ENCODE results near the gene ZNF664. TPM values are rescaled to one million over a fixed set of nuclear protein-coding genes. Genes with fewer than 3 reads are reported as not detected.

Gene ZNF664
- polyA plus RNA-seq, 1 donor from 2014 or later: 146 TPM

DNA sequence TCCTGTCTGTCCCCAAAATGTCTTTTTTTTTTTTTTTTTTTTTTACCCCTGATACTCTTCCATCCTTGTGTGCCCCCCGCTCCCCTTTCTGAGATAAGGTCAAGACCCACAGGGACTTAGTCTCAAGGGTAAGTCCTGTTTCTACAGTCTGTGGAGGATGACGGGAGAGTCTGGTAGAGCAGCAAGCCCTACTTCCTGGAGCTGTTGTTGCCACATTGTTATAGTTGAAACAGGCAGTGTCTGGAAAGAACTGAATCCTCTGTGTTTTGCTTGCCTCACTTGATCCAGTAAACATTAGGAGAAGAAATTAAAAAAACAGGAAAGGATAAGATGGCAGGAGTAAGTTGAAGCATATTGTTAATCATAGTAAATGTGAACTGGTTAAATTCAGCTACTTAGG is 45.5 kb downstream of the ZNF664 start:
- Histone ChIP-seq H3K27ac (ENCODE audit: low read length) (no peak overlapping the region), H3F3A (ENCODE audit: insufficient read depth, low read length, poor library complexity, severe bottlenecking) (no peaks in the 10 kb centered on the region), H3K27me3 (ENCODE audit: insufficient read depth, low read depth, low read length) (no peaks in the 10 kb centered on the region), H3K9ac (ENCODE audit: low read length) (no peak overlapping the region), H4K20me1 (ENCODE audit: insufficient read depth) (no peaks in the 10 kb centered on the region), H3K4me2 (ENCODE audit: low read length) (no peak overlapping the region), H3K9me2 (ENCODE audit: insufficient read depth, low read length) (no peaks in the 10 kb centered on the region), H3K36me3 (ENCODE audit: insufficient read depth, low read length) (peaks cover 3% of the 10 kb centered on the region), H2AFZ (ENCODE audit: low read depth, low read length) (no peak overlapping the region), H3K79me2 (replicated peaks; ENCODE audit: insufficient read depth, low read length) (no peaks in the 10 kb centered on the region), H3K9me3 (ENCODE audit: low read length) (no peaks in the 10 kb centered on the region), H3K4me3 (ENCODE audit: low read length) (no peak overlapping the region)
- TF ChIP-seq, protein P1, sequence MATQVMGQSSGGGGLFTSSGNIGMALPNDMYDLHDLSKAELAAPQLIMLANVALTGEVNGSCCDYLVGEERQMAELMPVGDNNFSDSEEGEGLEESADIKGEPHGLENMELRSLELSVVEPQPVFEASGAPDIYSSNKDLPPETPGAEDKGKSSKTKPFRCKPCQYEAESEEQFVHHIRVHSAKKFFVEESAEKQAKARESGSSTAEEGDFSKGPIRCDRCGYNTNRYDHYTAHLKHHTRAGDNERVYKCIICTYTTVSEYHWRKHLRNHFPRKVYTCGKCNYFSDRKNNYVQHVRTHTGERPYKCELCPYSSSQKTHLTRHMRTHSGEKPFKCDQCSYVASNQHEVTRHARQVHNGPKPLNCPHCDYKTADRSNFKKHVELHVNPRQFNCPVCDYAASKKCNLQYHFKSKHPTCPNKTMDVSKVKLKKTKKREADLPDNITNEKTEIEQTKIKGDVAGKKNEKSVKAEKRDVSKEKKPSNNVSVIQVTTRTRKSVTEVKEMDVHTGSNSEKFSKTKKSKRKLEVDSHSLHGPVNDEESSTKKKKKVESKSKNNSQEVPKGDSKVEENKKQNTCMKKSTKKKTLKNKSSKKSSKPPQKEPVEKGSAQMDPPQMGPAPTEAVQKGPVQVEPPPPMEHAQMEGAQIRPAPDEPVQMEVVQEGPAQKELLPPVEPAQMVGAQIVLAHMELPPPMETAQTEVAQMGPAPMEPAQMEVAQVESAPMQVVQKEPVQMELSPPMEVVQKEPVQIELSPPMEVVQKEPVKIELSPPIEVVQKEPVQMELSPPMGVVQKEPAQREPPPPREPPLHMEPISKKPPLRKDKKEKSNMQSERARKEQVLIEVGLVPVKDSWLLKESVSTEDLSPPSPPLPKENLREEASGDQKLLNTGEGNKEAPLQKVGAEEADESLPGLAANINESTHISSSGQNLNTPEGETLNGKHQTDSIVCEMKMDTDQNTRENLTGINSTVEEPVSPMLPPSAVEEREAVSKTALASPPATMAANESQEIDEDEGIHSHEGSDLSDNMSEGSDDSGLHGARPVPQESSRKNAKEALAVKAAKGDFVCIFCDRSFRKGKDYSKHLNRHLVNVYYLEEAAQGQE (IDR thresholded peaks at IDR 0.05; ENCODE audit: borderline replicate concordance): no peak
- TF ChIP-seq SMC3 (conservative IDR thresholded peaks at IDR 0.05; ENCODE audit: poor library complexity) (no peak), POLR2AphosphoS5 (IDR thresholded peaks at IDR 0.05) (no peak), TAF1 (IDR thresholded peaks at IDR 0.05; ENCODE audit: low read depth) (no peak), EP300 (conservative IDR thresholded peaks at IDR 0.05; ENCODE audit: poor library complexity, severe bottlenecking) (no peak), RAD21 (conservative IDR thresholded peaks at IDR 0.05) (no peak), EZH2 (IDR thresholded peaks at IDR 0.05; ENCODE audit: borderline replicate concordance, insufficient read depth, low read length, poor library complexity, severe bottlenecking) (no peak), MXI1 (conservative IDR thresholded peaks at IDR 0.05; ENCODE audit: poor library complexity, severe bottlenecking) (no peak)
- TF ChIP-seq, protein P2, sequence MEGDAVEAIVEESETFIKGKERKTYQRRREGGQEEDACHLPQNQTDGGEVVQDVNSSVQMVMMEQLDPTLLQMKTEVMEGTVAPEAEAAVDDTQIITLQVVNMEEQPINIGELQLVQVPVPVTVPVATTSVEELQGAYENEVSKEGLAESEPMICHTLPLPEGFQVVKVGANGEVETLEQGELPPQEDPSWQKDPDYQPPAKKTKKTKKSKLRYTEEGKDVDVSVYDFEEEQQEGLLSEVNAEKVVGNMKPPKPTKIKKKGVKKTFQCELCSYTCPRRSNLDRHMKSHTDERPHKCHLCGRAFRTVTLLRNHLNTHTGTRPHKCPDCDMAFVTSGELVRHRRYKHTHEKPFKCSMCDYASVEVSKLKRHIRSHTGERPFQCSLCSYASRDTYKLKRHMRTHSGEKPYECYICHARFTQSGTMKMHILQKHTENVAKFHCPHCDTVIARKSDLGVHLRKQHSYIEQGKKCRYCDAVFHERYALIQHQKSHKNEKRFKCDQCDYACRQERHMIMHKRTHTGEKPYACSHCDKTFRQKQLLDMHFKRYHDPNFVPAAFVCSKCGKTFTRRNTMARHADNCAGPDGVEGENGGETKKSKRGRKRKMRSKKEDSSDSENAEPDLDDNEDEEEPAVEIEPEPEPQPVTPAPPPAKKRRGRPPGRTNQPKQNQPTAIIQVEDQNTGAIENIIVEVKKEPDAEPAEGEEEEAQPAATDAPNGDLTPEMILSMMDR (IDR thresholded peaks at IDR 0.05; ENCODE audit: poor library complexity, severe bottlenecking): no peak

DNA sequence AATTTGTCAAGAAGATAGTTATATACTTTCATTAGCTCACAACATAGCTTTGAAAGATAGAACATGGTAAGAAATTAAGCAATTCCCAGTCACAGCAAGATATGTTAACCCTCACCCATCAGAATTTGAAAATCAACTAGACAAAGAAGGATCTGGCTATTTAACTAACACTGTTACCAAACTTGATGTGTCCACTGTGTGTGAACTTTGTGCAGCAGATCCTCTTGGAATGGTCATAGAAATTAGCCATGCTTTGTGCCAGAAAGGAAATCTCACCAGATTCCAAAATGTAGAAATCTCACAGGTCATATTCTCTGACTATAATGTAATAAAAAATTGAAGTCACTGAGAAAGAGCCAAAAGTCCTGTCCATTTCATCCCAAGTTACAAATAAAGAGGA is 46.1 kb downstream of the ZNF664 start:
- Histone ChIP-seq H3K27me3 (ENCODE audit: insufficient read depth, low read depth, low read length) (no peaks in the 10 kb centered on the region), H4K20me1 (ENCODE audit: insufficient read depth) (no peaks in the 10 kb centered on the region), H3K79me2 (replicated peaks; ENCODE audit: insufficient read depth, low read length) (no peaks in the 10 kb centered on the region), H3K4me2 (ENCODE audit: low read length) (no peak overlapping the region), H3K9me3 (ENCODE audit: low read length) (no peaks in the 10 kb centered on the region), H3K9ac (ENCODE audit: low read length) (no peak overlapping the region), H3K4me3 (ENCODE audit: low read length) (no peak overlapping the region), H2AFZ (ENCODE audit: low read depth, low read length) (no peak overlapping the region), H3F3A (ENCODE audit: insufficient read depth, low read length, poor library complexity, severe bottlenecking) (no peaks in the 10 kb centered on the region), H3K9me2 (ENCODE audit: insufficient read depth, low read length) (no peaks in the 10 kb centered on the region), H3K27ac (ENCODE audit: low read length) (no peak overlapping the region), H3K36me3 (ENCODE audit: insufficient read depth, low read length) (peaks cover 3% of the 10 kb centered on the region)
- TF ChIP-seq EZH2 (IDR thresholded peaks at IDR 0.05; ENCODE audit: borderline replicate concordance, insufficient read depth, low read length, poor library complexity, severe bottlenecking) (no peak), EP300 (conservative IDR thresholded peaks at IDR 0.05; ENCODE audit: poor library complexity, severe bottlenecking) (no peak), POLR2AphosphoS5 (IDR thresholded peaks at IDR 0.05) (no peak), MXI1 (conservative IDR thresholded peaks at IDR 0.05; ENCODE audit: poor library complexity, severe bottlenecking) (no peak), SMC3 (conservative IDR thresholded peaks at IDR 0.05; ENCODE audit: poor library complexity) (no peak), RAD21 (conservative IDR thresholded peaks at IDR 0.05) (no peak), TAF1 (IDR thresholded peaks at IDR 0.05; ENCODE audit: low read depth) (no peak)
- TF ChIP-seq, protein P1 (IDR thresholded peaks at IDR 0.05; ENCODE audit: borderline replicate concordance): no peak
- TF ChIP-seq, protein P2 (IDR thresholded peaks at IDR 0.05; ENCODE audit: poor library complexity, severe bottlenecking): no peak
